ENCODE measurements around the gene NOX4. TPM values are rescaled to one million over a fixed set of nuclear protein-coding genes. Genes with fewer than 3 reads are reported as not detected.
"Not testable (repeated sequence)": the region's sequence is repeated elsewhere in the genome, so short reads cannot be mapped to it uniquely, and the experiment has no call there.

The NOX4 gene
- total RNA-seq, 1 experiment from 2014 or later: 3.0 TPM

GRCh38 chr11:89355646-89356045 is 135.5 kb downstream of the NOX4 start:
- Histone ChIP-seq H3K79me1 (ENCODE audit: insufficient read depth, low read depth, low read length, poor library complexity, severe bottlenecking) (no peaks in the 10 kb centered on the region), H3K23me2 (ENCODE audit: insufficient read length, low read depth, low read length, poor library complexity, severe bottlenecking) (no peaks in the 10 kb centered on the region), H4K91ac (ENCODE audit: insufficient read length, low read depth, low read length) (no peak overlapping the region), H3T11ph (ENCODE audit: low read length) (no peak overlapping the region), H3K4ac (ENCODE audit: low read depth, low read length) (no peak overlapping the region), H4K20me1 (ENCODE audit: control insufficient read depth, insufficient read depth, insufficient read length) (no peaks in the 10 kb centered on the region), H3K4me2 (ENCODE audit: insufficient read depth, insufficient read length, low read length) (no peak overlapping the region), H3K56ac (ENCODE audit: insufficient read length, low read depth, low read length) (no peak overlapping the region), H2BK20ac (ENCODE audit: low read depth, low read length, poor library complexity, severe bottlenecking) (no peak overlapping the region), H3K9me3 (ENCODE audit: control insufficient read depth, low read depth, low read length) (no peaks in the 10 kb centered on the region), H2AK5ac (ENCODE audit: insufficient read length, low read length) (no peak overlapping the region), H2BK12ac (ENCODE audit: insufficient read length, low read depth, low read length) (no peak overlapping the region), H3K18ac (ENCODE audit: insufficient read length, low read depth, low read length) (no peak overlapping the region), H4K8ac (replicated peaks; ENCODE audit: insufficient read length, low read depth, low read length) (no peak overlapping the region), H3K27ac (ENCODE audit: insufficient read length, low read depth, low read length) (no peak overlapping the region), H2AFZ (ENCODE audit: low read length) (no peak overlapping the region), H3K14ac (ENCODE audit: insufficient read depth, low read length) (no peak overlapping the region), H3K9ac (ENCODE audit: extremely low read depth, insufficient read length, low read length) (no peak overlapping the region), H3K4me1 (ENCODE audit: insufficient read depth, low read length) (no peaks in the 10 kb centered on the region), H4K5ac (ENCODE audit: insufficient read length, low read depth, low read length) (no peak overlapping the region), H3K27me3 (ENCODE audit: insufficient read depth, low read length) (no peaks in the 10 kb centered on the region), H2BK15ac (ENCODE audit: low read depth, low read length) (no peak overlapping the region), H3K79me2 (ENCODE audit: insufficient read depth, low read length) (no peaks in the 10 kb centered on the region), H2BK120ac (ENCODE audit: low read depth, low read length, poor library complexity, severe bottlenecking) (no peak overlapping the region), H3K23ac (ENCODE audit: insufficient read length, low read depth, low read length) (no peak overlapping the region), H2BK5ac (ENCODE audit: insufficient read length, low read length) (no peak overlapping the region)
- H3K27ac Mint-ChIP-seq: no peak overlapping the region
- no peaks in the 10 kb centered on the region for H3K9me3 Mint-ChIP-seq
- H3K4me1 Mint-ChIP-seq: peaks cover 14 to 17% of the 10 kb centered on the region in 2 experiments
- no peak for DNase-seq
- WGBS (ENCODE audit: extremely low coverage, insufficient read length, low lambda C conversion rate): no CpG with 5 or more reads among the region's 1 CpG
- H3K27me3 Mint-ChIP-seq (ENCODE audit: low read depth): no peaks in the 10 kb centered on the region
- H3K36me3 Mint-ChIP-seq (ENCODE audit: insufficient read depth in 1 of 3, low read depth in 3 of 3): no peaks in the 10 kb centered on the region
- H3K4me3 Mint-ChIP-seq: no peak overlapping the region
- TF ChIP-seq, protein P1, sequence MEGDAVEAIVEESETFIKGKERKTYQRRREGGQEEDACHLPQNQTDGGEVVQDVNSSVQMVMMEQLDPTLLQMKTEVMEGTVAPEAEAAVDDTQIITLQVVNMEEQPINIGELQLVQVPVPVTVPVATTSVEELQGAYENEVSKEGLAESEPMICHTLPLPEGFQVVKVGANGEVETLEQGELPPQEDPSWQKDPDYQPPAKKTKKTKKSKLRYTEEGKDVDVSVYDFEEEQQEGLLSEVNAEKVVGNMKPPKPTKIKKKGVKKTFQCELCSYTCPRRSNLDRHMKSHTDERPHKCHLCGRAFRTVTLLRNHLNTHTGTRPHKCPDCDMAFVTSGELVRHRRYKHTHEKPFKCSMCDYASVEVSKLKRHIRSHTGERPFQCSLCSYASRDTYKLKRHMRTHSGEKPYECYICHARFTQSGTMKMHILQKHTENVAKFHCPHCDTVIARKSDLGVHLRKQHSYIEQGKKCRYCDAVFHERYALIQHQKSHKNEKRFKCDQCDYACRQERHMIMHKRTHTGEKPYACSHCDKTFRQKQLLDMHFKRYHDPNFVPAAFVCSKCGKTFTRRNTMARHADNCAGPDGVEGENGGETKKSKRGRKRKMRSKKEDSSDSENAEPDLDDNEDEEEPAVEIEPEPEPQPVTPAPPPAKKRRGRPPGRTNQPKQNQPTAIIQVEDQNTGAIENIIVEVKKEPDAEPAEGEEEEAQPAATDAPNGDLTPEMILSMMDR (conservative IDR thresholded peaks at IDR 0.05): no peak

DNA sequence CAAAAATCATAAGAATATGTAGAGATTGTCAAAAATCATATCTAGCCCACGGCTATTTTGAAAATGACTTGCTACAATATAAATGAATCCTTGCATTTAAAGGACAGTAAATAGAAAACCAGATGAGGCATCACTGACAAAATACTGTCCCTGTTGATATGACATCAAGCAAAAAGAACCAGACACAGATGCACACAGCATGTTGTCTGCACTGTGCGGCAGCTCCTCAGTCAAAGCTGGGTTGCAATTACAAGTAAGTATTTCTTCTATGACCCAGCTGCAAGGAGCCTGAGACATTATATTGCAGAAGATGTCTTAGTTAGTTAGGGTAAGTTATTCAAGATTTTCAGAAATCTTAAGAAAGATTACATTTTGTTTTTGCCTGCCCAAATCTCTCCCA is 136.7 kb downstream of the NOX4 start:
- not testable (repeated sequence) for H3K79me1 ChIP-seq (ENCODE audit: insufficient read depth, low read depth, low read length, poor library complexity, severe bottlenecking); H4K5ac ChIP-seq (ENCODE audit: insufficient read length, low read depth, low read length); H2BK5ac ChIP-seq (ENCODE audit: insufficient read length, low read length); H3T11ph ChIP-seq (ENCODE audit: low read length); H4K20me1 ChIP-seq (ENCODE audit: control insufficient read depth, insufficient read depth, insufficient read length); H3K4me1 Mint-ChIP-seq; H3K27me3 Mint-ChIP-seq (ENCODE audit: low read depth); H3K9me3 Mint-ChIP-seq; H3K4me2 ChIP-seq (ENCODE audit: insufficient read depth, insufficient read length, low read length); H3K4ac ChIP-seq (ENCODE audit: low read depth, low read length); H2BK120ac ChIP-seq (ENCODE audit: low read depth, low read length, poor library complexity, severe bottlenecking); H2AK5ac ChIP-seq (ENCODE audit: insufficient read length, low read length); H3K14ac ChIP-seq (ENCODE audit: insufficient read depth, low read length); H2BK15ac ChIP-seq (ENCODE audit: low read depth, low read length); H3K27ac ChIP-seq (ENCODE audit: insufficient read length, low read depth, low read length); H2BK12ac ChIP-seq (ENCODE audit: insufficient read length, low read depth, low read length); H3K23me2 ChIP-seq (ENCODE audit: insufficient read length, low read depth, low read length, poor library complexity, severe bottlenecking); H2BK20ac ChIP-seq (ENCODE audit: low read depth, low read length, poor library complexity, severe bottlenecking); H3K27me3 ChIP-seq (ENCODE audit: insufficient read depth, low read length); H3K18ac ChIP-seq (ENCODE audit: insufficient read length, low read depth, low read length); H3K56ac ChIP-seq (ENCODE audit: insufficient read length, low read depth, low read length); H3K4me3 Mint-ChIP-seq; H3K36me3 Mint-ChIP-seq (ENCODE audit: insufficient read depth in 1 of 3, low read depth in 3 of 3); H4K91ac ChIP-seq (ENCODE audit: insufficient read length, low read depth, low read length); H2AFZ ChIP-seq (ENCODE audit: low read length); H3K27ac Mint-ChIP-seq; H4K8ac ChIP-seq (replicated peaks; ENCODE audit: insufficient read length, low read depth, low read length); DNase-seq; H3K4me1 ChIP-seq (ENCODE audit: insufficient read depth, low read length); H3K79me2 ChIP-seq (ENCODE audit: insufficient read depth, low read length); H3K9ac ChIP-seq (ENCODE audit: extremely low read depth, insufficient read length, low read length); H3K9me3 ChIP-seq (ENCODE audit: control insufficient read depth, low read depth, low read length); H3K23ac ChIP-seq (ENCODE audit: insufficient read length, low read depth, low read length)
- WGBS (ENCODE audit: extremely low coverage, insufficient read length, low lambda C conversion rate): no CpG with 5 or more reads among the region's 2 CpGs
